Measurements from ENCODE around the gene DYRK2. TPM values are rescaled to one million over a fixed set of nuclear protein-coding genes. Genes with fewer than 3 reads are reported as not detected.
A peak's percentile ranks its signal among the peaks of the same experiment; 100 is the strongest.

Gene DYRK2
- total RNA-seq, 1 experiment from 2014 or later, result 21.5 TPM

- no peaks in the 10 kb centered on the region for H3K9me3 ChIP-seq (ENCODE audit: low read length)
- DNase-seq, result no peak
- no peaks in the 10 kb centered on the region for H3K36me3 ChIP-seq (ENCODE audit: insufficient read depth, low read length)
- H3K27me3 ChIP-seq (ENCODE audit: low read length), result no peaks in the 10 kb centered on the region
- no peaks in the 10 kb centered on the region for H4K20me1 ChIP-seq (ENCODE audit: insufficient read depth, low read depth, low read length)
- H3K4me1 ChIP-seq (ENCODE audit: low read length), result peaks cover 5% of the 10 kb centered on the region; the same call in 1 of the 2 replicates
- no peaks in the 10 kb centered on the region for H3K79me2 ChIP-seq (ENCODE audit: low read length)
- no peaks in the 10 kb centered on the region for H3K9me2 ChIP-seq (replicated peaks; ENCODE audit: insufficient read depth, low read length)
- H3K4me2 ChIP-seq (ENCODE audit: low read depth, low read length, poor library complexity, severe bottlenecking), result no peak overlapping the region
- no peak overlapping the region for H3K9ac ChIP-seq (ENCODE audit: low read length)
- no peak overlapping the region for H3K4me3 ChIP-seq (ENCODE audit: low read length)
- H2AFZ ChIP-seq (ENCODE audit: low read length), result no peak overlapping the region
- H3K27ac ChIP-seq (ENCODE audit: low read length), result no peak overlapping the region
These were observed 28.1 kb downstream of the DYRK2 start for GRCh38 chr12:67676624-67677023.

- H3K36me3 ChIP-seq (ENCODE audit: insufficient read depth, low read length), result no peaks in the 10 kb centered on the region
- no peak overlapping the region for H3K27ac ChIP-seq (ENCODE audit: low read length)
- no peaks in the 10 kb centered on the region for H4K20me1 ChIP-seq (ENCODE audit: insufficient read depth, low read depth, low read length)
- no peaks in the 10 kb centered on the region for H3K9me3 ChIP-seq (ENCODE audit: low read length)
- H3K4me2 ChIP-seq (ENCODE audit: low read depth, low read length, poor library complexity, severe bottlenecking), result no peak overlapping the region
- H3K9me2 ChIP-seq (replicated peaks; ENCODE audit: insufficient read depth, low read length), result no peaks in the 10 kb centered on the region
- peaks cover 5% of the 10 kb centered on the region; the same call in 1 of the 2 replicates for H3K4me1 ChIP-seq (ENCODE audit: low read length)
- H3K27me3 ChIP-seq (ENCODE audit: low read length), result no peaks in the 10 kb centered on the region
- no peak overlapping the region for H3K4me3 ChIP-seq (ENCODE audit: low read length)
- H3K9ac ChIP-seq (ENCODE audit: low read length), result no peak overlapping the region
- no peaks in the 10 kb centered on the region for H3K79me2 ChIP-seq (ENCODE audit: low read length)
- no peak for DNase-seq
- no peak overlapping the region for H2AFZ ChIP-seq (ENCODE audit: low read length)
These were observed 28.6 kb downstream of the DYRK2 start for GRCh38 chr12:67677166-67677565.

- DNase-seq, result no peak
- no peaks in the 10 kb centered on the region for H3K9me3 ChIP-seq (ENCODE audit: low read length)
These were observed 32.7 kb downstream of the DYRK2 start for GRCh38 chr12:67681105-67681778.

GRCh38 chr12:67681941-67682620, 33.5 kb downstream of the DYRK2 start:
- H3K27ac ChIP-seq (ENCODE audit: low read length), result no peak overlapping the region
- no peak overlapping the region for H3K4me3 ChIP-seq (ENCODE audit: low read length)
- H3K36me3 ChIP-seq (ENCODE audit: insufficient read depth, low read length), result no peaks in the 10 kb centered on the region
- H3K79me2 ChIP-seq (ENCODE audit: low read length), result no peaks in the 10 kb centered on the region
- no peak overlapping the region for H3K9ac ChIP-seq (ENCODE audit: low read length)
- no peak overlapping the region for H2AFZ ChIP-seq (ENCODE audit: low read length)
- DNase-seq, result no peak
- H4K20me1 ChIP-seq (ENCODE audit: insufficient read depth, low read depth, low read length), result no peaks in the 10 kb centered on the region
- peaks cover 5% of the 10 kb centered on the region; the same call in 1 of the 2 replicates for H3K4me1 ChIP-seq (ENCODE audit: low read length)
- no peak overlapping the region for H3K4me2 ChIP-seq (ENCODE audit: low read depth, low read length, poor library complexity, severe bottlenecking)
- no peaks in the 10 kb centered on the region for H3K27me3 ChIP-seq (ENCODE audit: low read length)
- H3K9me3 ChIP-seq (ENCODE audit: low read length), result no peaks in the 10 kb centered on the region
- H3K9me2 ChIP-seq (replicated peaks; ENCODE audit: insufficient read depth, low read length), result no peaks in the 10 kb centered on the region

More at GRCh38 chr12:67681105-67681778, 32.7 kb downstream of the DYRK2 start:
- no peaks in the 10 kb centered on the region for H3K27me3 ChIP-seq (ENCODE audit: low read length)
- H3K27ac ChIP-seq (ENCODE audit: low read length), result no peak overlapping the region
- no peak overlapping the region for H3K9ac ChIP-seq (ENCODE audit: low read length)
- no peaks in the 10 kb centered on the region for H3K9me2 ChIP-seq (replicated peaks; ENCODE audit: insufficient read depth, low read length)
- H3K4me1 ChIP-seq (ENCODE audit: low read length), result peaks cover 5% of the 10 kb centered on the region; the same call in 1 of the 2 replicates
- H4K20me1 ChIP-seq (ENCODE audit: insufficient read depth, low read depth, low read length), result no peaks in the 10 kb centered on the region
- H3K4me3 ChIP-seq (ENCODE audit: low read length), result no peak overlapping the region
- H3K79me2 ChIP-seq (ENCODE audit: low read length), result no peaks in the 10 kb centered on the region
- H3K4me2 ChIP-seq (ENCODE audit: low read depth, low read length, poor library complexity, severe bottlenecking), result no peak overlapping the region
- H3K36me3 ChIP-seq (ENCODE audit: insufficient read depth, low read length), result no peaks in the 10 kb centered on the region
- H2AFZ ChIP-seq (ENCODE audit: low read length), result no peak overlapping the region

GRCh38 chr12:67689385-67689784, 40.8 kb downstream of the DYRK2 start:
- H3K9ac ChIP-seq (ENCODE audit: low read length), result no peak overlapping the region
- H3K9me2 ChIP-seq (replicated peaks; ENCODE audit: insufficient read depth, low read length), result no peaks in the 10 kb centered on the region
- no peak overlapping the region for H3K4me2 ChIP-seq (ENCODE audit: low read depth, low read length, poor library complexity, severe bottlenecking)
- no peak overlapping the region for H2AFZ ChIP-seq (ENCODE audit: low read length)
- H3K9me3 ChIP-seq (ENCODE audit: low read length), result no peaks in the 10 kb centered on the region
- H3K27me3 ChIP-seq (ENCODE audit: low read length), result no peaks in the 10 kb centered on the region
- DNase-seq, result no peak
- H3K79me2 ChIP-seq (ENCODE audit: low read length), result no peaks in the 10 kb centered on the region
- peaks cover 27% of the 10 kb centered on the region for H3K4me1 ChIP-seq (ENCODE audit: low read length)
- no peak overlapping the region for H3K4me3 ChIP-seq (ENCODE audit: low read length)
- no peaks in the 10 kb centered on the region for H4K20me1 ChIP-seq (ENCODE audit: insufficient read depth, low read depth, low read length)
- H3K27ac ChIP-seq (ENCODE audit: low read length), result no peak overlapping the region
- H3K36me3 ChIP-seq (ENCODE audit: insufficient read depth, low read length), result no peaks in the 10 kb centered on the region

GRCh38 chr12:67690656-67691055, 42.1 kb downstream of the DYRK2 start:
- no peak overlapping the region for H2AFZ ChIP-seq (ENCODE audit: low read length)
- H3K36me3 ChIP-seq (ENCODE audit: insufficient read depth, low read length), result no peaks in the 10 kb centered on the region
- H3K4me3 ChIP-seq (ENCODE audit: low read length), result no peak overlapping the region
- H3K9ac ChIP-seq (ENCODE audit: low read length), result no peak overlapping the region
- peaks cover 40% of the 10 kb centered on the region for H3K4me1 ChIP-seq (ENCODE audit: low read length)
- no peaks in the 10 kb centered on the region for H4K20me1 ChIP-seq (ENCODE audit: insufficient read depth, low read depth, low read length)
- H3K27me3 ChIP-seq (ENCODE audit: low read length), result no peaks in the 10 kb centered on the region
- no peak overlapping the region for H3K4me2 ChIP-seq (ENCODE audit: low read depth, low read length, poor library complexity, severe bottlenecking)
- no peaks in the 10 kb centered on the region for H3K9me2 ChIP-seq (replicated peaks; ENCODE audit: insufficient read depth, low read length)
- no peaks in the 10 kb centered on the region for H3K9me3 ChIP-seq (ENCODE audit: low read length)
- H3K79me2 ChIP-seq (ENCODE audit: low read length), result no peaks in the 10 kb centered on the region
- no peak overlapping the region for H3K27ac ChIP-seq (ENCODE audit: low read length)
- no peak for DNase-seq

GRCh38 chr12:67691220-67691619, 42.7 kb downstream of the DYRK2 start:
- Histone ChIP-seq H3K9me3 (ENCODE audit: low read length) (no peaks in the 10 kb centered on the region), H4K20me1 (ENCODE audit: insufficient read depth, low read depth, low read length) (no peaks in the 10 kb centered on the region), H3K79me2 (ENCODE audit: low read length) (no peaks in the 10 kb centered on the region), H3K9ac (ENCODE audit: low read length) (no peak overlapping the region), H3K9me2 (replicated peaks; ENCODE audit: insufficient read depth, low read length) (no peaks in the 10 kb centered on the region), H3K4me1 (ENCODE audit: low read length) (peaks cover 45% of the 10 kb centered on the region), H3K27me3 (ENCODE audit: low read length) (no peaks in the 10 kb centered on the region), H3K4me2 (ENCODE audit: low read depth, low read length, poor library complexity, severe bottlenecking) (no peak overlapping the region), H3K27ac (ENCODE audit: low read length) (no peak overlapping the region), H3K36me3 (ENCODE audit: insufficient read depth, low read length) (no peaks in the 10 kb centered on the region), H2AFZ (ENCODE audit: low read length) (no peak overlapping the region), H3K4me3 (ENCODE audit: low read length) (no peak overlapping the region)
- DNase-seq, result no peak

GRCh38 chr12:67692135-67692534, 43.6 kb downstream of the DYRK2 start:
- no peaks in the 10 kb centered on the region for H3K9me3 ChIP-seq (ENCODE audit: low read length)
- H3K9ac ChIP-seq (ENCODE audit: low read length), result no peak overlapping the region
- H3K4me3 ChIP-seq (ENCODE audit: low read length), result no peak overlapping the region
- H3K27ac ChIP-seq (ENCODE audit: low read length), result peak overlapping the region; percentile 24; the same call in 1 of the 2 replicates
- H3K9me2 ChIP-seq (replicated peaks; ENCODE audit: insufficient read depth, low read length), result no peaks in the 10 kb centered on the region
- H3K27me3 ChIP-seq (ENCODE audit: low read length), result no peaks in the 10 kb centered on the region
- peak overlapping the region; percentile 78 for H3K4me2 ChIP-seq (ENCODE audit: low read depth, low read length, poor library complexity, severe bottlenecking)
- no peak overlapping the region; the same call in 1 of the 2 replicates for H2AFZ ChIP-seq (ENCODE audit: low read length)
- DNase-seq, result no peak
- H4K20me1 ChIP-seq (ENCODE audit: insufficient read depth, low read depth, low read length), result no peaks in the 10 kb centered on the region
- H3K79me2 ChIP-seq (ENCODE audit: low read length), result no peaks in the 10 kb centered on the region
- no peaks in the 10 kb centered on the region for H3K36me3 ChIP-seq (ENCODE audit: insufficient read depth, low read length)
- H3K4me1 ChIP-seq (ENCODE audit: low read length), result peaks cover 51% of the 10 kb centered on the region

All from Karpas-422 (cell line).